IMR-90 (cell line): ENCODE results near the gene CERK. TPM values are rescaled to one million over a fixed set of nuclear protein-coding genes. Genes with fewer than 3 reads are reported as not detected.

Experiments
- ATAC-seq: fragments of 200-7000 bp; cut with Tn5 transposase; 2 replicates; pipeline ENCODE4 v1.9.1; 2020; ENCODE audit warnings: low read depth, mild to moderate bottlenecking, moderate library complexity
- BruUV-seq: library from RNA; stranded (reverse); fragments of 400-500 nt; replicated peaks from 2 replicates; lab custom pipeline; 2021; lab: Mats Ljungman, UMichigan
- CTCF ChIA-PET: fragments of 300-600 bp; formaldehyde crosslinking; extraction: SDS; loops from one replicate; lab custom pipeline; 2021; ENCODE audit warnings: antibody characterized with exemption; lab: Yijun Ruan, JAX
- POLR2A ChIA-PET: fragments of 300-600 bp; sonication (Branson Sonifier 250); formaldehyde crosslinking; loops from one replicate; lab custom pipeline; 2022; ENCODE audit warnings: antibody characterized with exemption; ENCODE audit not compliant: unreplicated experiment; lab: Charles Lee
- DNase-seq: peaks from one replicate; pipeline ENCODE4 v3.0.0; 2013
- H2AFZ ChIP-seq: replicated peaks from 2 replicates; pipeline ENCODE3; 2013; ENCODE audit warnings: low read length, mild to moderate bottlenecking; ENCODE audit not compliant: poor library complexity
- H2AK5ac ChIP-seq: 2 replicates; pipeline ENCODE4 v1.6.1; 2013; ENCODE audit warnings: low read depth, low read length, inconsistent platforms
- H2AK9ac ChIP-seq: replicated peaks from 2 replicates; pipeline ENCODE3; 2013; ENCODE audit warnings: mild to moderate bottlenecking, low read depth, low read length, moderate library complexity; ENCODE audit not compliant: poor library complexity
- H2BK120ac ChIP-seq: 2 replicates; pipeline ENCODE4 v1.6.1; 2013; ENCODE audit warnings: low read depth, low read length, inconsistent platforms
- H2BK15ac ChIP-seq: 3 replicates; pipeline ENCODE4 v1.6.1; 2013; ENCODE audit warnings: low read depth, low read length, inconsistent platforms
- H2BK20ac ChIP-seq: 2 replicates; pipeline ENCODE4 v1.6.1; 2013; ENCODE audit warnings: low read depth, mild to moderate bottlenecking, inconsistent platforms, low read length, moderate library complexity
- H2BK5ac ChIP-seq: 2 replicates; pipeline ENCODE4 v1.6.1; 2013; ENCODE audit warnings: mild to moderate bottlenecking, low read depth, low read length, inconsistent platforms; ENCODE audit not compliant: poor library complexity, severe bottlenecking
- H3K14ac ChIP-seq: replicated peaks from 2 replicates; pipeline ENCODE4 v1.6.1; 2013; ENCODE audit warnings: low read depth, low read length, inconsistent platforms
- H3K18ac ChIP-seq: 2 replicates; pipeline ENCODE4 v1.6.1; 2013; ENCODE audit warnings: low read depth, low read length, control low read depth
- H3K23ac ChIP-seq: 2 replicates; pipeline ENCODE4 v1.6.1; 2013; ENCODE audit warnings: low read depth, low read length, inconsistent platforms
- H3K27ac ChIP-seq: 2 replicates; pipeline ENCODE4 v1.5.1; 2013; ENCODE audit warnings: mild to moderate bottlenecking, control low read depth, low read length; ENCODE audit not compliant: insufficient read depth
- H3K27me3 ChIP-seq: 2 replicates; pipeline ENCODE4 v1.6.1; 2013; ENCODE audit warnings: low read length; ENCODE audit not compliant: control insufficient read depth, insufficient read depth
- H3K36me3 ChIP-seq: 2 replicates; pipeline ENCODE4 v1.6.1; 2013; ENCODE audit warnings: low read length, mixed read lengths; ENCODE audit not compliant: control insufficient read depth, insufficient read depth
- H3K4ac ChIP-seq: 2 replicates; pipeline ENCODE4 v1.6.1; 2013; ENCODE audit warnings: low read depth, low read length, inconsistent platforms
- H3K4me1 ChIP-seq: 2 replicates; pipeline ENCODE4 v1.6.1; 2013; ENCODE audit warnings: low read length, mixed read lengths; ENCODE audit not compliant: control insufficient read depth, insufficient read depth
- H3K4me2 ChIP-seq: 2 replicates; pipeline ENCODE4 v1.6.1; 2013; ENCODE audit warnings: low read depth, mild to moderate bottlenecking, control low read depth, low read length, moderate library complexity
- H3K4me3 ChIP-seq: 2 replicates; pipeline ENCODE4 v1.5.1; 2013; ENCODE audit warnings: low read depth, mild to moderate bottlenecking, control low read depth, low read length, moderate library complexity; ENCODE audit not compliant: insufficient read depth
- H3K56ac ChIP-seq: 2 replicates; pipeline ENCODE4 v1.6.1; 2013; ENCODE audit warnings: low read length, inconsistent platforms; ENCODE audit not compliant: insufficient read depth; ENCODE audit errors: extremely low read depth
- H3K79me1 ChIP-seq, 2 experiments: 2 replicates each; pipeline ENCODE4 v1.6.1; 2013; ENCODE audit warnings: low read length in 2 of 2, inconsistent platforms in 1 of 2, low read depth in 1 of 2
- H3K9ac ChIP-seq: 2 replicates; pipeline ENCODE4 v1.6.1; 2013; ENCODE audit warnings: low read depth, low read length, control low read depth
- H3K9me1 ChIP-seq: 2 replicates; pipeline ENCODE4 v1.6.1; 2013; ENCODE audit warnings: low read length, inconsistent platforms; ENCODE audit not compliant: insufficient read depth
- H3K9me3 ChIP-seq: 2 replicates; pipeline ENCODE4 v1.6.1; 2013; ENCODE audit warnings: low read length; ENCODE audit not compliant: control insufficient read depth, insufficient read depth
- H4K20me1 ChIP-seq: 2 replicates; pipeline ENCODE4 v1.6.1; 2013; ENCODE audit warnings: low read length, inconsistent platforms; ENCODE audit not compliant: insufficient read depth
- H4K5ac ChIP-seq: 2 replicates; pipeline ENCODE4 v1.6.1; 2013; ENCODE audit warnings: mild to moderate bottlenecking, low read depth, low read length, control low read depth
- H4K8ac ChIP-seq, 2 experiments: 2 replicates each; pipeline ENCODE4 v1.6.1; 2013; ENCODE audit warnings: low read depth in 2 of 2, low read length in 2 of 2, control low read depth in 1 of 2, inconsistent platforms in 1 of 2
- H4K91ac ChIP-seq: 2 replicates; pipeline ENCODE4 v1.6.1; 2013; ENCODE audit warnings: low read depth, low read length, inconsistent platforms; ENCODE audit not compliant: insufficient read depth
- FOS ChIP-seq: fragments of 150-350 bp; IDR thresholded peaks from 2 replicates; pipeline ENCODE4 v1.6.1; 2016; ENCODE audit warnings: low read depth, low read length
- RCOR1 ChIP-seq: IDR thresholded peaks from 2 replicates; pipeline ENCODE4 v1.6.1; 2012; ENCODE audit warnings: mild to moderate bottlenecking, low read length, improper control_type of control experiment; ENCODE audit not compliant: insufficient replicate concordance
- RFX5 ChIP-seq: IDR thresholded peaks from 2 replicates; pipeline ENCODE4 v1.8.0; 2012; ENCODE audit warnings: low read depth, mild to moderate bottlenecking, low read length, moderate library complexity
- SMC3 ChIP-seq: fragments of 150-350 bp; IDR thresholded peaks from 2 replicates; pipeline ENCODE4 v1.6.1; 2016; ENCODE audit warnings: low read depth, mild to moderate bottlenecking, antibody characterized with exemption, low read length, moderate library complexity
- WGBS, 2 experiments: methylation state at CpG; one replicate each; pipeline versions ENCODE4 v1.1.5 to v1.1.7; 2013; ENCODE audit warnings: missing lambda C conversion rate in 2 of 2; ENCODE audit not compliant: insufficient read length in 1 of 2; ENCODE audit errors: extremely low coverage in 2 of 2; 5-methylcytosine and 5-hydroxymethylcytosine counted together
- dilution Hi-C: fragments of 300-500 bp; cut with HindIII; formaldehyde crosslinking; loops from one replicate; pipeline ENCODE4 v1.14.3; 2018; ENCODE audit warnings: low sequenced_read_pairs; ENCODE audit not compliant: unreplicated experiment
- in situ Hi-C: fragments of 300-500 bp; cut with MboI; formaldehyde crosslinking; loops from 3 replicates; pipeline ENCODE4 v1.14.3; 2019; ENCODE audit warnings: low sequenced_read_pairs, inconsistent platforms, mixed read lengths
- intact Hi-C: fragments of 100-400 bp; cut with micrococcal nuclease; formaldehyde crosslinking; loops from 2 replicates; pipeline ENCODE4 v1.10.0; 2022
- polyA plus RNA-seq, 3 experiments: library from polyadenylated mRNA; depleted of rRNA; stranded (reverse); fragments of >200 nt; gene quantifications; 2 replicates each; pipeline ENCODE4 v1.2.3, GENCODE V29; 2012; ENCODE audit warnings: low replicate concordance in 1 of 3
- total RNA-seq: library from RNA; depleted of rRNA; stranded (reverse); fragments of >200 nt; gene quantifications from 2 replicates; pipeline ENCODE4 v1.2.3, GENCODE V29; 2012
- TF ChIP-seq, protein P1 (sequence below): fragments of 150-350 bp; IDR thresholded peaks from 2 replicates; pipeline ENCODE4 v1.6.1; 2017; ENCODE audit warnings: mild to moderate bottlenecking, antibody characterized with exemption, low read length, low read depth

CERK gene
- total and polyA plus RNA-seq, 2 of the 4 experiments (the other 2 are of a cell fraction), result 25.3 to 38.7 TPM

- TF ChIP-seq SMC3, result no peak
- no peak for TF ChIP-seq RFX5
- TF ChIP-seq RCOR1, result no peak
- TF ChIP-seq FOS, result no peak
- TF ChIP-seq, protein P1, sequence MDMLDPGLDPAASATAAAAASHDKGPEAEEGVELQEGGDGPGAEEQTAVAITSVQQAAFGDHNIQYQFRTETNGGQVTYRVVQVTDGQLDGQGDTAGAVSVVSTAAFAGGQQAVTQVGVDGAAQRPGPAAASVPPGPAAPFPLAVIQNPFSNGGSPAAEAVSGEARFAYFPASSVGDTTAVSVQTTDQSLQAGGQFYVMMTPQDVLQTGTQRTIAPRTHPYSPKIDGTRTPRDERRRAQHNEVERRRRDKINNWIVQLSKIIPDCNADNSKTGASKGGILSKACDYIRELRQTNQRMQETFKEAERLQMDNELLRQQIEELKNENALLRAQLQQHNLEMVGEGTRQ, result no peak
- 65% methylated on average over 7 of the region's 24 CpGs; no CpG with 5 or more reads in 1 of the 2 experiments for WGBS, 2 experiments
- Histone ChIP-seq H3K9me3 (no peaks in the 10 kb centered on the region), H2BK20ac (no peak overlapping the region), H3K4me1 (no peaks in the 10 kb centered on the region), H3K79me1 (no peaks in the 10 kb centered on the region), H3K18ac (no peak overlapping the region), H2AK5ac (no peak overlapping the region), H2BK5ac (no peak overlapping the region), H3K36me3 (peaks cover 55% of the 10 kb centered on the region), H2AK9ac (no peak overlapping the region), H3K14ac (no peak overlapping the region), H3K4ac (no peak overlapping the region), H2BK120ac (no peak overlapping the region), H4K91ac (no peak overlapping the region), H3K4me2 (no peak overlapping the region), H3K27ac (no peak overlapping the region), H4K5ac (no peak overlapping the region), H2BK15ac (no peak overlapping the region), H2AFZ (no peak overlapping the region), H4K8ac (no peak overlapping the region), H3K9me1 (no peaks in the 10 kb centered on the region), H3K23ac (no peak overlapping the region), H3K27me3 (no peaks in the 10 kb centered on the region), H3K9ac (no peak overlapping the region), H4K20me1 (no peaks in the 10 kb centered on the region), H3K4me3 (no peak overlapping the region), H3K56ac (no peak overlapping the region)
- BruUV-seq, result no TSS peak
- POLR2A ChIA-PET, result no interaction called here
- in situ Hi-C loops, result no loop called here
- dilution Hi-C loops, result no loop called here
- intact Hi-C loops, result no loop called here
- ATAC-seq (no peak), DNase-seq (no peak)
- CTCF ChIA-PET, result no interaction called here
Measured at GRCh38 chr22:46668116-46668515, 69.9 kb downstream of the CERK start.
